HL-60 (cell line): ENCODE measurements around the gene CCDC85C.

Experiments used
- DNase-seq, 2 experiments: peaks; one replicate each; pipeline ENCODE4 v3.0.0-alpha.2; 2010 to 2020; ENCODE audit warnings: low read depth in 1 of 2, low spot score in 1 of 2
- H3K27ac ChIP-seq: fragments of 250-450 bp; sonication (Bioruptor Pico); replicated peaks from 2 replicates; pipeline ENCODE4 v1.5.1; 2020; ENCODE audit warnings: mild to moderate bottlenecking, moderate library complexity
- H3K27me3 ChIP-seq: fragments of 250-450 bp; sonication (Bioruptor Pico); 2 replicates; pipeline ENCODE4 v1.5.1; 2021; ENCODE audit warnings: mild to moderate bottlenecking, moderate library complexity; ENCODE audit not compliant: insufficient read depth, poor library complexity, severe bottlenecking
- H3K4me3 ChIP-seq: replicated peaks from 2 replicates; pipeline ENCODE4 v1.5.1; 2011; ENCODE audit warnings: mild to moderate bottlenecking, control low read depth, low read length; ENCODE audit not compliant: insufficient read depth
- GABPA ChIP-seq: IDR thresholded peaks from 2 replicates; pipeline ENCODE4 v1.6.1; 2012; ENCODE audit warnings: low read depth
- POLR2AphosphoS5 ChIP-seq: IDR thresholded peaks from 2 replicates; pipeline ENCODE4 v1.6.1; 2012; ENCODE audit warnings: low read depth
- SPI1 ChIP-seq: IDR thresholded peaks from 2 replicates; pipeline ENCODE4 v1.6.1; 2012; ENCODE audit warnings: low read depth, mild to moderate bottlenecking, borderline replicate concordance
- TF ChIP-seq, protein P1 (sequence below): IDR thresholded peaks from one replicate; pipeline ENCODE4 v1.5.1; 2011; ENCODE audit warnings: low read length, control low read depth, inconsistent platforms; ENCODE audit not compliant: insufficient read depth
- TF ChIP-seq, protein P2 (sequence below): IDR thresholded peaks from 2 replicates; pipeline ENCODE4 v1.6.1; 2012; ENCODE audit warnings: low read depth; ENCODE audit not compliant: insufficient replicate concordance

The CCDC85C gene

DNA sequence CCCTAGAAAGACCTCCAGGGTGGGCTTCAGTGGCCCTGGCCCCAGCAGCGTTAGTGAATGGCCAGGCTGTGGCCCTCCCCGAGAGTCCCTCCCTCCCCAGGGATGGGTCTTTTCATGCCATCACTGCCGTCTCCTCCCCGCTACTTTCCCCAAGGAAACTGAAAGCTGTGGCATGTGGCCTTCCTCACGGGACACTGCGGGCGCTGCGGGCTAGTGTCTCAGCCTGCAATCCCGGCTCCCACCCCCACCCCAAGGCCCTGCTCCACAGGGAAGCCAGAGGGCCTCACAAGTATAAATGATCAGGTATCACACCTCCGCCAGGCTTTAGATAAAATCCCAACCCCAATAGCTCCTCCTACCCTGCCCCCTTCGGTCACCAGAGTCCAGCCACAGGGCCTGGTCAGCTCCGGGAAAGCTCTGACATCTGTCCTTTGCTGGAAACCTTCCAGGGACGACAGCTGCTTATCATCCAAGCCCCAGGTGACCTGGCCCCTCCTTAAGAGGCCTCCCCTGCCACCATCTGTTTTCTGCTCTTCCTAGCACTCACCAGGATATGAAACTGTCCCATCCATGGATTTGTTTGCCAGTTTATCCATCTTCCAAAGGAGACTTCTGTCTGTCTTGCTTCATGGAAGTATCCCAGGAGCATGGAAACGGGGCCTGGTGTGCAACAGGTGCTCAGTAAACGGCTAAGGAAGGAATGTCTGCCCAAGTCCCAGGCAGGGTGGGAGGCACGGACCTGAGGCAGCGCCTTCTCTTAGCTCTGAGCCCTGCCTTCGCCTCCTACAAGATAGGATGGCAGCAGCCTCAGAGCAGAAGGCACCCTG, 31.6 kb downstream of the CCDC85C start:
- TF ChIP-seq SPI1: no peak
- TF ChIP-seq, protein P1, sequence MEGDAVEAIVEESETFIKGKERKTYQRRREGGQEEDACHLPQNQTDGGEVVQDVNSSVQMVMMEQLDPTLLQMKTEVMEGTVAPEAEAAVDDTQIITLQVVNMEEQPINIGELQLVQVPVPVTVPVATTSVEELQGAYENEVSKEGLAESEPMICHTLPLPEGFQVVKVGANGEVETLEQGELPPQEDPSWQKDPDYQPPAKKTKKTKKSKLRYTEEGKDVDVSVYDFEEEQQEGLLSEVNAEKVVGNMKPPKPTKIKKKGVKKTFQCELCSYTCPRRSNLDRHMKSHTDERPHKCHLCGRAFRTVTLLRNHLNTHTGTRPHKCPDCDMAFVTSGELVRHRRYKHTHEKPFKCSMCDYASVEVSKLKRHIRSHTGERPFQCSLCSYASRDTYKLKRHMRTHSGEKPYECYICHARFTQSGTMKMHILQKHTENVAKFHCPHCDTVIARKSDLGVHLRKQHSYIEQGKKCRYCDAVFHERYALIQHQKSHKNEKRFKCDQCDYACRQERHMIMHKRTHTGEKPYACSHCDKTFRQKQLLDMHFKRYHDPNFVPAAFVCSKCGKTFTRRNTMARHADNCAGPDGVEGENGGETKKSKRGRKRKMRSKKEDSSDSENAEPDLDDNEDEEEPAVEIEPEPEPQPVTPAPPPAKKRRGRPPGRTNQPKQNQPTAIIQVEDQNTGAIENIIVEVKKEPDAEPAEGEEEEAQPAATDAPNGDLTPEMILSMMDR: no peak
- TF ChIP-seq, protein P2, sequence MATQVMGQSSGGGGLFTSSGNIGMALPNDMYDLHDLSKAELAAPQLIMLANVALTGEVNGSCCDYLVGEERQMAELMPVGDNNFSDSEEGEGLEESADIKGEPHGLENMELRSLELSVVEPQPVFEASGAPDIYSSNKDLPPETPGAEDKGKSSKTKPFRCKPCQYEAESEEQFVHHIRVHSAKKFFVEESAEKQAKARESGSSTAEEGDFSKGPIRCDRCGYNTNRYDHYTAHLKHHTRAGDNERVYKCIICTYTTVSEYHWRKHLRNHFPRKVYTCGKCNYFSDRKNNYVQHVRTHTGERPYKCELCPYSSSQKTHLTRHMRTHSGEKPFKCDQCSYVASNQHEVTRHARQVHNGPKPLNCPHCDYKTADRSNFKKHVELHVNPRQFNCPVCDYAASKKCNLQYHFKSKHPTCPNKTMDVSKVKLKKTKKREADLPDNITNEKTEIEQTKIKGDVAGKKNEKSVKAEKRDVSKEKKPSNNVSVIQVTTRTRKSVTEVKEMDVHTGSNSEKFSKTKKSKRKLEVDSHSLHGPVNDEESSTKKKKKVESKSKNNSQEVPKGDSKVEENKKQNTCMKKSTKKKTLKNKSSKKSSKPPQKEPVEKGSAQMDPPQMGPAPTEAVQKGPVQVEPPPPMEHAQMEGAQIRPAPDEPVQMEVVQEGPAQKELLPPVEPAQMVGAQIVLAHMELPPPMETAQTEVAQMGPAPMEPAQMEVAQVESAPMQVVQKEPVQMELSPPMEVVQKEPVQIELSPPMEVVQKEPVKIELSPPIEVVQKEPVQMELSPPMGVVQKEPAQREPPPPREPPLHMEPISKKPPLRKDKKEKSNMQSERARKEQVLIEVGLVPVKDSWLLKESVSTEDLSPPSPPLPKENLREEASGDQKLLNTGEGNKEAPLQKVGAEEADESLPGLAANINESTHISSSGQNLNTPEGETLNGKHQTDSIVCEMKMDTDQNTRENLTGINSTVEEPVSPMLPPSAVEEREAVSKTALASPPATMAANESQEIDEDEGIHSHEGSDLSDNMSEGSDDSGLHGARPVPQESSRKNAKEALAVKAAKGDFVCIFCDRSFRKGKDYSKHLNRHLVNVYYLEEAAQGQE: no peak
- no peak for TF ChIP-seq POLR2AphosphoS5
- no peak for TF ChIP-seq GABPA
- H3K27ac ChIP-seq: no peak overlapping the region
- H3K4me3 ChIP-seq: no peak overlapping the region
- no peaks in the 10 kb centered on the region for H3K27me3 ChIP-seq
- no peak for DNase-seq

DNA sequence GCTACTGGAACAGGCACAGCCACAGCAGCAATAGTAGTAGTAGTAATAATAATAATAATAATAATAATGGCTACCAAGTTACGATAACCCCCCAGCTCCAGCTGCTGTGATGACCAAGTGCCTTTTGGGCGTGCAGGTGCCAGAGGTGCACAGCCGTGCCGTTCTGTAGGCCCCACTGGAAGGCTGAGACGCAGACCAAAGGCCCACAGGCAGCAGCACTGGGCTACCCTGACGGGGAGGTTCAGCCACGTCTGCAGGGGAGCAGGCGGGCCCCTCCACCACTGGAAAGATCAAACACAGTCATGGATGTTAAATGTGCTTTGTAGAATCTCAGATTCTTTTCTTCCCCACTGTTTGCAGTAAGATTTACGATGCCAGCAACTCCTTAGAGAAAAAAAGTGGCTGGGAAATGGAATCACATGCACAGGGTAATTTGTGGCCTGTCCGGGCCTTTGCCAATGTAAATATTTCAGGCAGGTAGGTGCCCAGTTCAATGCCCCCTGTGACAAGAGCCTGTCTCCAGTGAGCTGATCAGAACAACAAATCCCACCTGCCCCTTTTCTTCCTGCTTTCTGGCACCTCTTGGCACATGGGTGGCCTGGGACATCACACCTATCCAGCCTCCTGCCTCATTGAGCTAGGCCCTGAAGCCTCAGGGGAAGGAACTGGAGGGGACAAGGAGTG, 32.6 kb downstream of the CCDC85C start:
- no peaks in the 10 kb centered on the region for H3K27me3 ChIP-seq
- H3K27ac ChIP-seq: no peak overlapping the region
- TF ChIP-seq GABPA (no peak), POLR2AphosphoS5 (no peak)
- TF ChIP-seq, protein P2: no peak
- no peak for DNase-seq
- H3K4me3 ChIP-seq: no peak overlapping the region

DNA sequence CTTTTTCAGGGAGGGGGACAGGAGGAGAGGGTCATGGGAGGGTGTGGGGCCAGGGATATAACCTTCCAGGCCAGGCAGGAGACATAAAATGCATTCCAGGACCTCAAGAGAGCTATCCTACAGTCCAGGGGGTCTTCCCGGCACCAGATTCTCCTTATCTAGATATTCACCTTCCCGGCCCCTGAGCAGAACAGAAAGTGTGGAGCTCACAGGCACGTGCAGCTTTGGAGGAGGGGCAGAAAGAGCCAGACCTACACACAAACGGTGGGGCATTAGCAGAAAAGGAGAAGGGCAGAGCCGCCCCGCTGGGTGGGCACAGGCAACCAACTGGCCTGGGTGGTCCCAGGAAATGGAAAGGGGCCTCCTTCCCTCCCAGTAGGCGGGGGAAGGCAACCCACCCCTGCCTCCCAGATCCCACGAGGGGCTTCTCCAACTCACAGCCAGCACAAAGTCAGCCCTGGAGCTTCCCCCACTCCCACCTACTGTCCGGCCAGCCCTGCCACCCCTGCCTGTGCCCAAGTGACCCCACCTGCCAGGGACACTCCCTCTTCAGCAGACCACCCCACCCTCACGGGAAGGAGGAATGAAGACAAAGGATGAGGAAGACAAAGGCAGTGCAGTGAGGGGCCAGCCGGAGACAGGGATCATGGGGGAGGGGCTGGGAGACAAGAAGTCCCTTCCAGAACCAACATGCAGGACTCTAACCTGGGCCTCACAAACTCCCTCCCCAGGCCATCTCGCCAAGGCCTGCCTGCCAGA, 33.3 kb downstream of the CCDC85C start:
- Histone ChIP-seq H3K4me3 (no peak overlapping the region), H3K27ac (no peak overlapping the region), H3K27me3 (no peaks in the 10 kb centered on the region)
- DNase-seq: no peak
- TF ChIP-seq, protein P2: no peak
- no peak for TF ChIP-seq GABPA
- no peak for TF ChIP-seq POLR2AphosphoS5
- TF ChIP-seq SPI1: no peak
- TF ChIP-seq, protein P1: no peak
